Measurements from ENCODE around the gene HOXD10.

- TF ChIP-seq CEBPB (IDR thresholded peaks at IDR 0.05) (no peak), MAX (IDR thresholded peaks at IDR 0.05) (no peak), EP300 (IDR thresholded peaks at IDR 0.05; ENCODE audit: borderline replicate concordance) (no peak), REST (IDR thresholded peaks at IDR 0.05; ENCODE audit: low read depth) (no peak)
These were observed 17.5 kb downstream of the HOXD10 start for GRCh38 chr2:176134035-176134434.
